ENCODE data around the gene VARS2.

- TF ChIP-seq ZNF8 (CRISPR knock-in tag; IDR thresholded peaks at IDR 0.05) (no peak), ESRRG (CRISPR knock-in tag; IDR thresholded peaks at IDR 0.05) (no peak), TCF4 (CRISPR knock-in tag; IDR thresholded peaks at IDR 0.05; ENCODE audit: borderline replicate concordance) (no peak)
Measured at GRCh38 chr6:30890646-30891449, 23.2 kb upstream of the VARS2 start.

All from SK-N-SH treated with all-trans-retinoic acid at 6 μM for 48 hours (cell line).